Endothelial cell (in vitro differentiated cells): ENCODE results near the gene ADAMTSL2. TPM values are rescaled to one million over a fixed set of nuclear protein-coding genes. Genes with fewer than 3 reads are reported as not detected.

Source experiments
- DNase-seq: peaks from one replicate; pipeline ENCODE4 v3.0.0; 2021; ENCODE audit warnings: low spot score
- H3K27ac Mint-ChIP-seq: one replicate; pipeline ENCODE4 v1.8.0; 2021; ENCODE audit warnings: mixed read lengths, inconsistent platforms; ENCODE audit not compliant: unreplicated experiment
- H3K27me3 Mint-ChIP-seq: one replicate; pipeline ENCODE4 v1.8.0; 2021; ENCODE audit warnings: mild to moderate bottlenecking, moderate library complexity, mixed read lengths, inconsistent platforms; ENCODE audit not compliant: unreplicated experiment
- H3K36me3 Mint-ChIP-seq: one replicate; pipeline ENCODE4 v1.8.0; 2021; ENCODE audit warnings: mild to moderate bottlenecking, low read depth, mixed read lengths, inconsistent platforms; ENCODE audit not compliant: unreplicated experiment
- H3K4me1 Mint-ChIP-seq: one replicate; pipeline ENCODE4 v1.8.0; 2021; ENCODE audit warnings: mild to moderate bottlenecking, mixed read lengths, inconsistent platforms; ENCODE audit not compliant: unreplicated experiment
- H3K4me3 Mint-ChIP-seq: one replicate; pipeline ENCODE4 v1.8.0; 2021; ENCODE audit warnings: mild to moderate bottlenecking, mixed read lengths, inconsistent platforms; ENCODE audit not compliant: unreplicated experiment
- H3K9me3 Mint-ChIP-seq: one replicate; pipeline ENCODE4 v1.8.0; 2021; ENCODE audit warnings: mixed read lengths, inconsistent platforms; ENCODE audit not compliant: unreplicated experiment
- CTCF ChIP-seq: fragments of 200-600 bp; sonication (generic); IDR thresholded peaks from one replicate; pipeline ENCODE4 v1.5.0; 2021; ENCODE audit warnings: antibody characterized with exemption; ENCODE audit not compliant: unreplicated experiment
- total RNA-seq: library from RNA; stranded (reverse); fragmentation: NEBNext Ultra II Directional; extraction: Animal tissue kit (Norgen Biotek cat#: 25700); gene quantifications from one replicate; pipeline ENCODE4 v1.2.1, GENCODE V29; 2021; ENCODE audit not compliant: unreplicated experiment

The ADAMTSL2 gene
- total RNA-seq, 1 donor from 2014 or later: 5.9 TPM

DNA sequence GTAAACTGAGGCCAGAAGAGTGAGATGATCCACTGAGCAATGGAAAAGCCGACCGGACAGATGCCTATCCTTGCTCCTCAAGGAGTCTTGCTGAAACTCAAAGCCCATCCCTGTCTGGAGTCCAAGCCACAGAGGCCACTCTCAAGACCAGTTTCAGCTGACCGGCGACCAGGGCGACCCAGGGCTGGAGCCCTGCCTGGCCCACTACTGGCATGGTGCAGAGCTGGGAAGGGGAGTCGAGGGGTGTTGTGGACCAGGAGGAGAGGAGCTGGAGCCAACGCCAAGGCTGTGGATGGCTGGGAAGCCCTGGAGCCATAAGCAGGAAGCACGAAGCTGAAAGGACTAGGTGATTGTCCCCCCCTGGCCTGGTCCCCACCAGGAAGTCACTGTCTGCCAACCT lies 52.5 kb downstream of the ADAMTSL2 start:
- H3K27ac Mint-ChIP-seq: no peak overlapping the region
- H3K9me3 Mint-ChIP-seq: no peaks in the 10 kb centered on the region
- H3K4me1 Mint-ChIP-seq: peaks cover 12% of the 10 kb centered on the region
- no peak for TF ChIP-seq CTCF
- H3K4me3 Mint-ChIP-seq: no peak overlapping the region
- H3K36me3 Mint-ChIP-seq: peaks cover 9% of the 10 kb centered on the region
- peaks cover 7% of the 10 kb centered on the region for H3K27me3 Mint-ChIP-seq
- DNase-seq: no peak

GRCh38 chr9:133587466-133587865 lies 53.0 kb downstream of the ADAMTSL2 start:
- Mint-ChIP-seq H3K9me3 (no peaks in the 10 kb centered on the region), H3K4me1 (peaks cover 10% of the 10 kb centered on the region), H3K27ac (no peak overlapping the region), H3K4me3 (no peak overlapping the region), H3K36me3 (peaks cover 9% of the 10 kb centered on the region), H3K27me3 (peaks cover 7% of the 10 kb centered on the region)
- TF ChIP-seq CTCF: no peak
- no peak for DNase-seq

DNA sequence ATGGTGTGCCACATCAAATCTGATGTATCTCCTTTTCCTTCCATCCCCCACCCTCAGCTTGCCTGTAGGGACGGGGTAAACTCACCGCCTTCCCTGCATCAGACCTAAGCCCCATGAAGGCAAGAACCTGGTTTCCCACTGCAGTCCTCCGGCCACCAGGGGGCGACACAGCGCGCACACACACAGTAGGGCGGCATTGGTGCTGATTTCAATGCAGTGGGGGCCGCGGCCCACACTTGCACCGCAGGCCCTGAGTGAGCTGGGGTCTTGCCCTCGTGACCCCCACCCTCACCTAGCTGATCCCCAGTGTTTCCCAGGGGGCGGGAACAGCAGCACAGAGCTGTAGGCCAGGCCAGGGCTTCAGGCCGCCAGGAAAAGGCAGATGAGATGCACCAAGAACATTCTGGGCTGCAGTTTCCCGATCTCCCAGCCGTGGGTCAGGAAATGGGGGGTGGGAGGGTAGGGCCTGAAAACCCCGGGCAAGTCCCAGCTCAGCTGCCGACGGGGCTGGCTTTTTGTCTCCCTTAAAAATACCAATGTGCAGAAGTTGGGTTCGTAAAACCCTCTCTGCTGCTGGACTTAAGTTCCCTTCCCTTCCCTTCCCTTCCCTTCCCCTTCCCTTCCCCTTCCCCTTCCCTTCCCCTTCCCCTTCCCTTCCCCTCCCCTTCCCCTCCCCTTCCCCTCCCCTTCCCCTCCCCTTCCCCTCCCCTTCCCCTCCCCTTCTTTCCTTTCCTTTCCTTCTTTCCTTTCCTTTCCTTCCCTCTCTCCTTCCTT lies 55.1 kb downstream of the ADAMTSL2 start:
- no peak for DNase-seq
- Mint-ChIP-seq H3K9me3 (no peaks in the 10 kb centered on the region), H3K4me3 (no peak overlapping the region), H3K27ac (no peak overlapping the region), H3K4me1 (peaks cover 6% of the 10 kb centered on the region), H3K36me3 (peaks cover 6% of the 10 kb centered on the region), H3K27me3 (peaks cover 8% of the 10 kb centered on the region)
- TF ChIP-seq CTCF: peak; percentile 70

- Mint-ChIP-seq H3K4me3 (no peak overlapping the region), H3K4me1 (peaks cover 3% of the 10 kb centered on the region), H3K9me3 (no peaks in the 10 kb centered on the region), H3K27ac (no peak overlapping the region), H3K36me3 (peaks cover 6% of the 10 kb centered on the region), H3K27me3 (peaks cover 8% of the 10 kb centered on the region)
- no peak for TF ChIP-seq CTCF
- no peak for DNase-seq
Observed at GRCh38 chr9:133590231-133590855, 55.8 kb downstream of the ADAMTSL2 start.
